CD4-positive, alpha-beta T cell treated with Interleukin-17A for 4 hours (primary cell): ENCODE results near the gene MTR.
"Not testable (repeated sequence)": the region's sequence is repeated elsewhere in the genome, so short reads cannot be mapped to it uniquely, and the experiment has no call there.

ENCODE experiments used
- DNase-seq: peaks from one replicate; pipeline ENCODE4 v3.0.0-alpha.2; 2020; ENCODE audit warnings: mixed read lengths

Gene MTR

GRCh38 chr1:236865818-236866155, 70.7 kb downstream of the MTR start:
- no peak for DNase-seq

DNA sequence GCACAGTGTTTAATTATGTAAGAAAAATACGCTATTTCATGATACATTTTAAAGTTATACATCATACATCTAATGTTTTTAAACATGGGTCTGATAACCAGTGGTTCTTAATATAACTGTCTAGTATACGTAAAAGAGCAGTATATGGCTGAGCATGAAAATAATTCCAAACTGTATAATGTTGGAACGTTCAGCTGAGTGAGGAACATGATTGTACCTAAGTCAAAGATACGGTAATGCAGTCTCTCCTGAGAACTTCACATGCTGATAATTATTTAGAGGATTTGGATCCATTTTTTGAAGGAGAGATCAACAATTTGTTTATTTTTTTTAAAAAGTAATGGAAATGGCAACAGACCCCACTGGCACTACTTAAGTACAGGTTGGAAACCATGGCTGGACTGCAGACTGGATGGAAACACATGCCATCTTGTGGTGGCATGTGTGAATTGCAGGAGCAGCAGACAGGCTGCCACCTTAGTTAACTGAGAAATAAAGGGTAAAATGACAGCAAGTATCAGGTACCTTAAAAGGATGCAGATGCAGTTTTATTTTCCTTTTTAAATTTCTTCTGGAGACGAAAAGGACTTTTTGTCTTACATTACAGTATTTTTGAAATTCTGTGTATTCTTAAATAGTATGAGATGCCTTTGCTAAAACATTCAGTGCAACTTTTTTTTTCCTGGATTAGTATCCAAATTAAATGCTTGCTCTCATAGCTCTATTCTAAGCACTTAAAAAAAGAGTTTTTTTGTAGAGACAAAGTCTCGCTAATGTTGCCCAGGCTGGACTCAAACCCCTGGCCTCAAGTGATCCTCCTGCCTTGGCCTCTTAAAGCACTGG, 73.8 kb downstream of the MTR start:
- DNase-seq = peak; percentile 55

GRCh38 chr1:236869911-236870310, 74.8 kb downstream of the MTR start:
- no peak for DNase-seq

GRCh38 chr1:236870721-236871120, 75.6 kb downstream of the MTR start:
- DNase-seq = no peak

- DNase-seq = no peak
Measured at GRCh38 chr1:236872075-236872666, 77.1 kb downstream of the MTR start.

DNA sequence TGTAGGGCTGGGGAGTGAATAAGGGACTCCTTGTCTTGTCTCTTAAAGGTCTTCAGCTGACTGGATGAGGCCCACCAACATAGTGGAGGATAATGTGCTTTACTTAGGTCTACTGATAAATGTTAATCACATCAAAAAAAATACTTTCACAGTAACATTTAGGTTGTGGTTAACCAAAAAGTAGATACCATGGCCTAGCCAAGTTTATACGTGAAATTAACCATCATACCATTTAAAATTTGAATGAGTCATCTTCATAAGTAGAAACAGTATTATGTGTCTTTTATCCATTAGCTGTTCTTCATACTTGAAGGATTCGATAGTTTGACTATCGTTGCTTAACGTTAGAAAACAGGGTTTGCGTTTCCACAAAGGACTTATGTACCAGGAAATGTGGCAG, 80.9 kb downstream of the MTR start:
- DNase-seq = no peak

GRCh38 chr1:236877661-236878060, 82.6 kb downstream of the MTR start:
- DNase-seq = no peak

- no peak for DNase-seq
Measured at GRCh38 chr1:236880209-236880608, 85.1 kb downstream of the MTR start.

DNA sequence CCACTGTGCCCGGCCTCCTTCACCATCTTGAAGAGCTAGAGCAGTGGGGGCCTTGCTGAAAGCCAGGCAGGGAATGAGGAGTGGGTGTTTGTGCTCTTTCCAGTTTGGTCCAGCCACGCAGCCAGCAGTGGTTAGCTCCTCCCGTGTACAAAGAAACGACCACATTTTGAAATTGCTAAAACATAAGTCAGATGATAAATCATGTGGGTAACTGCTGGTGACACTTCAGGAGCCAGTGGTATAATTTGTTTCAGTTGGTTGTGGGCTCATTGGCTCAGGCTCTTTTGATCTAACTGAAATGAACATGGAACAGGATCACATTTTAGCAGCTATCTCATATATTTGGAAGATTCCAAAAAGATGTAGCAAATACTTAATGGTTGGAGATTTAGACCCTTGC, 87.6 kb downstream of the MTR start:
- DNase-seq = no peak

- DNase-seq = no peak
Measured at GRCh38 chr1:236886199-236886598, 91.1 kb downstream of the MTR start.

- no peak for DNase-seq
Measured at GRCh38 chr1:236887081-236887480, 92.0 kb downstream of the MTR start.

- no peak for DNase-seq
Measured at GRCh38 chr1:236888126-236888525, 93.0 kb downstream of the MTR start.

DNA sequence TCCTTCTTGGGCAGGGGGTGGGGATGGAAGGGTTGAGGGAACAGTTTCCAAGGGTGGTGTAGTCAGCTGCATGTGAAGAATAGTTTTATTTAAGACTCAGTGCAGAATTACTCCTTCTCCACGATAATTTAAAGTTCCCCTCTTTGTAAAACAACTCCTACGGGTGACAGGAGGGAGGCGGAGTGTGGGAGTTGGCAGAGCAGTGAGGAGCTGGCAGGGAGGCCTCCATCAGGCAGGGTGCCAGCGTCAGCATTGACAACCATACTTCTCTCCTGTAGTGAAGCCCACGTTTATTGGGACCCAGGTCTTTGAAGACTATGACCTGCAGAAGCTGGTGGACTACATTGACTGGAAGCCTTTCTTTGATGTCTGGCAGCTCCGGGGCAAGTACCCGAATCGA, 93.8 kb downstream of the MTR start:
- no peak for DNase-seq

DNA sequence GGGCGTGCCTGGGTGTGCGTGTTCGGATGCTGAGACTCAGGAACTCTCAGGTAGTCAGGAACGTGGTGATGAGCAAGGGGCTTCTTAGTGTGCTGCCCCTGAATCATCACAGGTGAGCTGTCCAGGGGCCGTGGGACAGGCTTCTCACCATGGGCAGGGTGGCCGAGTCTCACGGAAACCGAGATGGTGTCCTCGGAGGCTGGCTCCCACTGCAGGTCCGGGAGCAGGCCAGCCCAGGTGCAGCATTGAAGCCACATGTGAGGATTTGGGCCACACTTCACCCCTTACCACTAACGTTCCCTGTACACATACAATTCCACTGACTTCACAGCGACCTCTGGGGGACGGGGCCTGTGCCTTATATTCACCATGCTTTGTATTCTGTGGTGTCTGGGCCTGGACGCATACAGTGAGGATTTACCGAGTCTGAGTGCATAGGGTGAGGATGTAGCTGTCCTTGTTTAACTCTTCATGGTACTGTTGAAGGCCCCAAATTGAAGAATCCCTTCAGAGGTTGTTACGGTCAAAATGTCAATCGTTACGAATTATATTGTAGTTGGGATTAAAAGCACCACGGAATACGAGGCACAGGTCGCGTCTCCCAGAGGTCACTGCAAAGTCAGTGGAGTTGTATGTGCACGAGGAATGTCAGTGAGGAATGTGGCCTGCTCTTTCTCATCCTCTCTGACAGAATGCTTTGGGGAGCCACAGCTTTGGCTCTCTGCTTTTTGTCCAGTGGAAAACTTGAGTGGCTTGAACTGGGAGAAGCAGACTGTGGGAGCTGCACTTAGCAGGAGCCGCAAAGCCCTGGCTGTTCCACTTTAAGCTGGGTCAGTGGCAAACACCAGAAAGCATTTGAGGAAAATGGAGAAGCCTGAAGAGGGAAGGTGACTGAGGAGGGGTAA, 95.3 kb downstream of the MTR start:
- no peak for DNase-seq

- DNase-seq = no peak
Measured at GRCh38 chr1:236893626-236894545, 98.8 kb downstream of the MTR start.

DNA sequence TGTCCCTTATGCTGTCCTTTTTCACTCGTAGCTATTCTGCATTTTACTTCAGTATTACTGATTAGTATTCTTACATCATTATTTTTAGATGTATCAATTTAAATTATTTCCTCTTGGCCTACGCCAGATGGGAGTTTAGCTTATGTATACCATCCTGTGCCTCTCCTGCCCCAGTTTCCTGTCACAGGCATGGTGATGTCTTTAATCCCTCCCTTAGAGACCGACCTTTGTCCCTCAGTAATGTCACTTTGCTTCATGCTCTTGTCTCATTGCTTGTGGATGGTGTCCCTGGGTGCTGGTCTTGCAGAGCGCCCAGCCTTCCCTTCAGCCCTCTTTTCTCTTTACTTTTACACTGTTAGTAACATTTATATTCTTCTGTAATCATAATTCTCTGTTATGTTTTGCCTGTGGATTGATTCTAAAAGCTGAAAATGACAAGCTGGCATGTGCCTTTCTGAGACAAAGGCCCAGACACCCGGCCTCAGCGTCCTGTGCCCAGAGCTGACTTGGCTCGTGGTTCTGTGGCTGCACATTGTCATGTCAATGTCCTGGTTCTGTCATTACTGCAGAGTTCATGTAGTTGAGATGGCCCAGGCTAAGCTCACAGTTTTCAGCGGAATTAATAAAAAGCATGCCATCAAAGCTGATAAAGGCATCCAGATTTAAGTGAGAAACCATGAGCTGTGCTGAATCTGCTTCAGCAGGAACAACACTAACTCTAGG, 100.7 kb downstream of the MTR start:
- no peak for DNase-seq

DNA sequence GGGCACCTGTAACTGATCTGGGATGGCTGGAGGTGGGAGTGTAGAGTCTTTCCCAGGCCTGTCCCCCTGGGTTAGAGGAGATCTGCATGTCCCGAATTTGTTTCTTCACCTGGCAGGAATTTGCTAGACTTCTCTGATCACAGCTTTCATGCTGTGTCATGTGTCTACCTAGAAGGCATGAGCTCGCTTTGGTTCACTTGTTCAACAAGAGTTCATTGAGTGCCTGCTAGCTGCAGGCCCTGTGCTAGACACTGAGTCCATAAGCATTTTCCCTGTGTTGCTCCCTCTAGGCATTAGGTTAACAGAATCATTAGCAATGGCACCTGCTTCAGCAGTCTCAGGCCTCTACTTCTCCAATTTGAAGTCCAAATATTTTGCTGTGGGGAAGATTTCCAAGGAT, 101.6 kb downstream of the MTR start:
- no peak for DNase-seq

DNA sequence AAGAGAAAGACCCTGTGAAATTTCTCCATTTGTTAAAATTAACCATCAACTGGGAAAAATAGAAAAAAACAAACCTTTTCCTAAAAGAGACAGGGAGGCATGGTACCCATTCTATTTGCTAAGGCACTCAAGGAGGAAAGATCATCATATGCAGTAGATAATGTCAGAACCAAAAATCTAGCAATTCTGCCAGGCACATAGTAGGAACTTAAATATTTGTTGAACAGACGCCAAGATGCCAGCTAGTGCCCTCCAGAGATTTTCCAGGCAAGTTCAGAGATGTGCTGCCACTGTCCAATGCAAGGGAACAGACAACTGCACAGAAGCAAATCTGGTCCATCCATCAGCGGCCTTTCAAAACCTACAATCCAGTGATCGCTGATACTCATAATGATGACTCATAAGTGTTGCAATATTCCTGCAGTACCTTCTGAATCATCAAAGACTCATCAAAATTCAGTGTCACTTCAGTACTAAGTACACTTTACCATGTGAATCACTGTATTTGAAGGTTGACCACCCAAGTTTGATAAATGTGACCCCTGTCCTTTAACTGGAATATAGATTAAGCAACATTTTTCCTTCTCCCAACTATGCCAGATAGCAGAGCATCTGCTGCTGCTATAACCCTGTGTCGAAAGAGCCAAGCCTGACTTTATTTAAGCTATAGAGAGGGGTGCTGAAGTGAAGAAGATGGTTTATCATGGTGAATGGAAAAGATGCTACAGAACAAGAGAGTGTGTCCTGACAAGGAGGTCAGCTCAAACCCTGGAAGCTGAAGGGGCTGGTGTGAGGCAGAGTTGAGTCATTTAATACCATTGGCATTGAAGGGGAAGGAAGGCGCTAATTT, 110.0 kb downstream of the MTR start:
- DNase-seq = no peak

DNA sequence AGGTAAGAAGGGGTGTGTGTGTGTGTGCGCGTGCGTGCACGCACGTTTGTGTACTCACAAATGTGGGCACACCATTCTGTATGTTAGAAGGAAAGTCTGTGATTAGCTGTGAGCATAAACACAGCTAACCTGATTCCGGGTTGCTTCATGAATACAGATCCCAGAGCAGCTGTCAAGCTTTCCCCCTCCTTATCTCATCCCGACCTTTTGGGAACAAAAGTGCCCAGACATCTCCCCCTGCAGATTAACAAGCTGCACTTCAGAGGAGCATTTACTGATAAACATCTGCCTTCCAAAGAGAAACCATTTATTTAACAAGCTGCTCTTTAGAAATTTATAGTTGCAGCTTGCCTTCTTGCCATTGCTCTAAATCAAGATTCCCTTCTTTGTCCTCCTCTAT, 112.1 kb downstream of the MTR start:
- DNase-seq = no peak

DNA sequence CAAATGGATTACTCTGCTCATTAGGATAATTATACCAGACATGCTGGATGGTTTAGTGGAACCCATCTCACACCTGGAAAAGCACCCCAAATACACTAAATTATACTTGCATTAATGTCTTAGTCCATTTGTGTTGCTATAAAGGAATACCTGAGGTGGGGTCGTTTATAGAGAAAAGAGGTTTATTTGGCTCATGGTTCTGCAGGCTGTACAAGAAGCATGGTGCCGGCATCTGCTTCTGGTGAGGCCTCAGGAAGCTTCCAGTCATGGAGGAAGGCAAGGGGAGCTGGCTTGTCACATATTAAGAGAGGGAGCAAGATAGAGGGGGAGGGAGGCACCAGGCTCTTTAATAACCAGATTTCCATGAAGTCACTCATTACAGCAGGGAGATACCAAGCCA, 113.6 kb downstream of the MTR start:
- no peak for DNase-seq

- DNase-seq = not testable (repeated sequence)
Measured at GRCh38 chr1:236911047-236911446, 116.0 kb downstream of the MTR start.
